Choroid plexus epithelial cell (primary cell): ENCODE results near the gene AKR1B15.

Experiments used
- DNase-seq: peaks from one replicate; pipeline ENCODE4 v3.0.0-alpha.2; 2010; ENCODE audit warnings: low read depth
- H3K4me3 ChIP-seq: 2 replicates; pipeline ENCODE4 v1.5.1; 2011; ENCODE audit warnings: low read depth, mild to moderate bottlenecking, control low read depth, low read length, moderate library complexity
- TF ChIP-seq, protein P1 (sequence below): conservative IDR thresholded peaks from 2 replicates; pipeline ENCODE4 v1.5.1; 2011; ENCODE audit warnings: low read depth, mild to moderate bottlenecking, control low read depth, inconsistent platforms, low read length, moderate library complexity

Gene AKR1B15

DNA sequence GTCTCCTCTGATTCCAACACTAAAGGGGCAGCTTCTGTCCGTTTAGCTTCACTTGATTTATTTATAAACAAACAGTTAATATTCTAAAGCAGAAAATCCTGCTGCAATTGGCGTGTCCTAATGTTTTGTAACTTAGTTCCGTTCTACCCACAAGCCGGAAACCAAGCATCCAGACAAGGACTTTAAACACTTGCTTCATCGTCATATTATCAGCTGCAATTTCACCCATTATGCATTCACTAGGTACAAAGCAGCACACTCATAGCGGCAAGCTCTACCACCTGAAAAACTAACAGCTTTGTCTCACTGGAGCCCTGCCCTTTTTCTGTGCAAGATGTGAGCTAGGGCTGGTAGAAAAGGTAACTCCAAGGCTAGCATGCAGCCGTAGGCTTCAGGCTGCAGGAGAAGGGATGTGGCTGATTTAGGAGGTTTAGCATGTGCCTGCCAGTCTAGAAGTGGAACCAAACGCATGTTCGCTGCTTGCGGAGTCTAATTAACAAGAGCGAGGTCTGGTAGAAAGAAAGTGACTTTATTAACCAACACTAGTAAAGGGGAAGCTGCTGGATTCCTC lies 54.1 kb downstream of the AKR1B15 start:
- H3K4me3 ChIP-seq: no peak overlapping the region
- no peak for DNase-seq
- TF ChIP-seq, protein P1, sequence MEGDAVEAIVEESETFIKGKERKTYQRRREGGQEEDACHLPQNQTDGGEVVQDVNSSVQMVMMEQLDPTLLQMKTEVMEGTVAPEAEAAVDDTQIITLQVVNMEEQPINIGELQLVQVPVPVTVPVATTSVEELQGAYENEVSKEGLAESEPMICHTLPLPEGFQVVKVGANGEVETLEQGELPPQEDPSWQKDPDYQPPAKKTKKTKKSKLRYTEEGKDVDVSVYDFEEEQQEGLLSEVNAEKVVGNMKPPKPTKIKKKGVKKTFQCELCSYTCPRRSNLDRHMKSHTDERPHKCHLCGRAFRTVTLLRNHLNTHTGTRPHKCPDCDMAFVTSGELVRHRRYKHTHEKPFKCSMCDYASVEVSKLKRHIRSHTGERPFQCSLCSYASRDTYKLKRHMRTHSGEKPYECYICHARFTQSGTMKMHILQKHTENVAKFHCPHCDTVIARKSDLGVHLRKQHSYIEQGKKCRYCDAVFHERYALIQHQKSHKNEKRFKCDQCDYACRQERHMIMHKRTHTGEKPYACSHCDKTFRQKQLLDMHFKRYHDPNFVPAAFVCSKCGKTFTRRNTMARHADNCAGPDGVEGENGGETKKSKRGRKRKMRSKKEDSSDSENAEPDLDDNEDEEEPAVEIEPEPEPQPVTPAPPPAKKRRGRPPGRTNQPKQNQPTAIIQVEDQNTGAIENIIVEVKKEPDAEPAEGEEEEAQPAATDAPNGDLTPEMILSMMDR: no peak

DNA sequence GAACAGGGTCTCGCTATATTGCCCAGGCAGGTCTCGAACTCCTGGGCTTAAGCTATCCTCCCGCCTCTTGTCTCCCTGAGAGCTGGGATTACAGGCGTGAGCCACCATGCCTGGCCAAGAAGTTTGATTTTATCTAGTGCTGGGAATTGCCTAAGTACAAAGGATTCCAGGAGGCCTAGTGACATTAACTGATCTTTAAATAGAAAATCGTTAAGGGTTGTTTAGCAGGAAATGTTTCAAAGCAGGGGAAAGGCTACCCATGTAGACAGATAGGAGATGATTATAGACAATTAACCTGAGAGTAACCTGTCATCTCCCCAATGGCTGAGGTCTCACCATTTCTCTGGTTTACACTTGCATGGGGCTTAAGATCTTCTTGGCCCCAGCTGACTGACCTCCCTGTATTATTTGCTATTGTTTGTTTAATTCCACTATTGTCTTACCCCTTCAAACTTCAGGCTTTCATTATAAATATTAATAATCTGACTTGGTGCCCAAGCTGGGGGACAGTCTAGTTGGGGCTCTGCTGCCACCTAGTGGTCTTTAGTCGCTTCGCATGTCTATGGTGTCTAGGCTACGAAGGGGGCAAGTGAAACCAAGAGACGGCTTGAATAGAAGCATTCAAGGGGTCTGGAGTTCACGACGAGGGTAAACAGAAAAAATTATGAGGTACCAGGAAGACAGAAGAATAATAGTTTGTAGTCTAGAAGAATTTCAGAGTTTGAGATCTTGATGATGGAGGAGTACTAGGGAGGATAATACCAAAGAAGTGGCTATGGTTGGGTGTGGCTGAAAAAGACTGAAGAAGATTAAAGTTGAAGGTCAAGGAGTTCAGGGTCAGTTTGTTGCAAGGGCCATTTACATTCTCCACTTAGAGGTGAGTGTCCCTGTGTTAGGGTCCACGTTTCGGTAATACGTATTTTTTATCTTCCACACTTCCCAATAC lies 57.3 kb downstream of the AKR1B15 start:
- TF ChIP-seq, protein P1: peak; percentile 96
- H3K4me3 ChIP-seq: no peak overlapping the region
- DNase-seq: peak; percentile 75

DNA sequence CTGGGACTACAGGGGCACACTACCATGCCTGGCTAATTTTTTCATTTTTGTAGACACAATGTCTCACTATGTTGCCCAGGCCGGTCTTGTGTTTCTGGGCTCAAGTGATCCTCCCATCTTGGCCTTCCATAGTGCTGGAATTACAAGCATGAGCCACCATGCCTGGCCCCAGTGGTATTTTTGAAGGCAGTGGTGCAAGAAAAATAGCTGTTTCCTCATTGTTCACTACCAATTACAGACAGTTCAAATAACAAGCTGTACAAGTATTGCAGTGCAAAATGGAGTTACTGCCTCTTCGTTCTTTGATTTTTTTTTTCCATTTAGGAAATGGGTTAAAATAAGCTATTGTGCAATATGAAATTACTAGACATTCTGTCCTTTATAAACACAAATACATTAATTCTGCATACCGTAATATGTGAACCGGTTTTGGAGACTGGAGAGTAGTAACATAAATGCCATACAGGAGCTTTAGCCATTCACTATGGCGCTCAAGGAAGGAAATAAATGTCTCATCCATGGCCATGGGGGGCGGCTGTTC lies 62.8 kb downstream of the AKR1B15 start:
- no peak for DNase-seq
- TF ChIP-seq, protein P1: no peak
- no peak overlapping the region for H3K4me3 ChIP-seq

DNA sequence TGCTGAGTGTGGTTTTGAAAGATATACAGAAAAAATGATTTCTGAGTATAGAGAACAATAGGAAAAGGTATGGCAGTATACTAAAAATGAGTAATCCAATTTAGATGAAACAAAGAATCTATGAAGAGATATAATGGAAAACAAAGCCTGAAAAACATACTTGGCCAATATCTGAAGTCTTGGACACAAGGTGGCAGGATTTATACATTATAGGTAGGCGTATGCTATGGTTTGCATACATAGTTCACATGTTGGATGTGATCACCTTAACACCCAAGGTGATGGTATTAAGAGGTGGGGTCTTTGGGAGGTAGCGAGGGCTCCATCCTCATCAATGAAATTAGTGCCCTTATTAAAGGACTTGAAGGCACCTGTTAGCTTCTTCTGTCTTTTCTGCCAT lies 63.3 kb downstream of the AKR1B15 start:
- no peak for DNase-seq
- no peak overlapping the region for H3K4me3 ChIP-seq
- TF ChIP-seq, protein P1: no peak

DNA sequence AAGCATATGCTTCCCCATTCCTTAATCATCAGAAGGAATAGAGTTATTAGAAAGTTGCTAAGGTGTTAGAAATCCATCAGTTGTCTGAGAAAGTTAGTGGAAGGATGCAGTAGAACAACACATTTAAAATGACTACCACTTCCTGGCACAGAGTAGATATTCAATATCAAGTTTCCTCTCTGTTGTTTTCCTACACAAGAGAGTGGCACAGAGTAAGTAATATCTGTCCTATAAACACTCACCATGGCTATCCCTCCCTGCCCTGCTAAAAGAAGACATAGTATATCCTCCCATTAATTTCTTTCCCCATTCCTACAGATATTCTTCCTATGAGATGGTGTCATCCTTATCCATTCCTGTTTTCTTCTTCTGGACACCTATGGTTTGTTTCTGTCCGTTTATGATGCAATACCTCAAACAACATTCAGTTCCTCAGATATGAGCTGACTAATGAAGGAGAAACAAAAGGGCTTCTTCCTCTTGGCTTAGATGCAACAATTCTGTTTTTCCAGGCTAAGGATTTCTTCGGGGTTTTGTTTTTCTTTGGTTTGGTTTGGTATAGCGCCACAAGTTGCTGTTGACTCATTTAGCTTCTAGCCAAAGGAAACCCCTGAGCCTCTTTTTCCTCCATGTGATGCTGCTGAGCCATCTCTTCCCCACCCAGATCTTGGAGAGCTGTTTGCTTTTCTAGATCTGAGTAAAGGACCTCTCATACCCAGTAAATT lies 64.9 kb downstream of the AKR1B15 start:
- TF ChIP-seq, protein P1: no peak
- peak; percentile 98 for DNase-seq
- no peak overlapping the region for H3K4me3 ChIP-seq

DNA sequence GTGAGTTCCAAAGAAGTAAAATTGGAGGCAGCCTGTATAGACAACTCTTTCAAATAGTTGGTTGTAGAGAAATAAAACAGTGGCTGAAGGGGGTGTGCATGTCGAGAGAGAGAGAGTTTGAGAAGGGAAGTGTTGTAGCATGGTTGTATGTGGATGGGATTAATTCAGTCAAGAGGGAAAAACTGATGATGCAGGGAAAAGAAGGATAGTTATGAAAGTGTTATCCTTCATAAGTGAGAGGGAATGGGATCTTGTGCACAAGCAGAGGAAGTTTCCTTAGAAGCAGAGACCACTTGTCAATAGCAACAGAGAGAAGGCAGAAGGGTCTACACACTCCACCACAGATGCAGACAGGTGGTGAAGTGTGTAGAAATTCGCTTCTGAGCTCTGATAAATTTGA lies 67.7 kb downstream of the AKR1B15 start:
- DNase-seq: no peak
- TF ChIP-seq, protein P1: no peak
- H3K4me3 ChIP-seq: no peak overlapping the region
